HCT116 (cell line): ENCODE measurements around the gene DLG5. TPM values are rescaled to one million over a fixed set of nuclear protein-coding genes. Genes with fewer than 3 reads are reported as not detected.

Source experiments
- ATAC-seq: fragments of 200-7000 bp; cut with Tn5 transposase; 2 replicates; pipeline ENCODE4 v1.9.1; 2020; ENCODE audit warnings: mild to moderate bottlenecking, moderate library complexity
- BruUV-seq: library from RNA; stranded (reverse); fragments of 400-500 nt; replicated peaks from 2 replicates; lab custom pipeline; 2021; lab: Mats Ljungman, UMichigan
- CTCF ChIA-PET: fragments of 300-600 bp; sonication (Branson Sonifier 250); formaldehyde crosslinking; loops from one replicate; lab custom pipeline; 2021; ENCODE audit warnings: antibody characterized with exemption; lab: Charles Lee
- POLR2A ChIA-PET: fragments of 300-600, 350-600 bp; sonication (Branson Sonifier 250); formaldehyde crosslinking; loops from one replicate; lab custom pipeline; 2021; ENCODE audit warnings: antibody characterized with exemption; lab: Charles Lee
- RAD21 ChIA-PET, 2 experiments: fragments of 300-600 bp; sonication (Branson Sonifier 250); formaldehyde crosslinking; loops; one replicate each; lab custom pipeline; 2023; ENCODE audit warnings: low total read pairs in 2 of 2; ENCODE audit not compliant: uncharacterized antibody in 2 of 2, unreplicated experiment in 2 of 2, low non-redundant PET in 1 of 2; lab: Charles Lee
- DNase-seq: peaks from one replicate; pipeline ENCODE4 v3.0.0-alpha.2; 2010; ENCODE audit warnings: low read depth, low spot score
- H2AFZ ChIP-seq: fragments of 200-600 bp; shearing (Covaris generic), sonication (generic); 2 replicates; pipeline ENCODE4 v1.6.1; 2017; ENCODE audit warnings: low read depth, mixed run types, mixed read lengths, antibody characterized with exemption, low read length; ENCODE audit not compliant: poor library complexity, severe bottlenecking
- H3K27ac ChIP-seq: 2 replicates; pipeline ENCODE4 v1.5.1; 2012; ENCODE audit warnings: low read depth, low read length
- H3K27me3 ChIP-seq: fragments of 200-600 bp; sonication (generic); 2 replicates; pipeline ENCODE4 v1.6.1; 2016; ENCODE audit warnings: mixed run types, low read length, mixed read lengths; ENCODE audit not compliant: insufficient read depth
- H3K36me3 ChIP-seq, 2 experiments: fragments of 200-500 bp in 1 of 2; fragments of 200-600 bp in 1 of 2; sonication (Bioruptor generic) in 1 of 2; sonication (generic) in 1 of 2; 2 replicates each; pipeline versions ENCODE4 v1.5.1 to v1.6.1; 2014 to 2016; ENCODE audit warnings: low read length in 2 of 2, inconsistent platforms in 1 of 2, mixed read lengths in 1 of 2, mixed run types in 1 of 2; ENCODE audit not compliant: insufficient read depth in 2 of 2, control insufficient read depth in 1 of 2
- H3K4me1 ChIP-seq, 2 experiments: fragments of 200-600 bp in 1 of 2; sonication (generic) in 1 of 2; 2 replicates each; pipeline versions ENCODE4 v1.5.1 to v1.6.1; 2012 to 2017; ENCODE audit warnings: low read length in 2 of 2, inconsistent platforms in 1 of 2, mild to moderate bottlenecking in 1 of 2, mixed read lengths in 1 of 2, mixed run types in 1 of 2, moderate library complexity in 1 of 2; ENCODE audit not compliant: insufficient read depth in 2 of 2, control insufficient read depth in 1 of 2
- H3K4me2 ChIP-seq: fragments of 200-600 bp; sonication (generic); 2 replicates; pipeline ENCODE4 v1.6.1; 2017; ENCODE audit warnings: mixed run types, low read length, mixed read lengths
- H3K4me3 ChIP-seq, 2 experiments: fragments of 200-600 bp in 1 of 2; sonication (generic) in 1 of 2; replicated peaks in 1 of 2; 2 replicates each; pipeline ENCODE4 v1.5.1; 2011 to 2016; ENCODE audit warnings: low read length in 2 of 2, control low read depth in 1 of 2, low read depth in 1 of 2, mild to moderate bottlenecking in 1 of 2, mixed read lengths in 1 of 2, mixed run types in 1 of 2
- H3K79me2 ChIP-seq: fragments of 200-600 bp; sonication (generic); 2 replicates; pipeline ENCODE4 v1.6.1; 2017; ENCODE audit warnings: mild to moderate bottlenecking, mixed run types, low read length, moderate library complexity, mixed read lengths; ENCODE audit not compliant: insufficient read depth
- H3K9ac ChIP-seq: fragments of 200-600 bp; sonication (generic); 2 replicates; pipeline ENCODE4 v1.6.1; 2016; ENCODE audit warnings: low read length, mixed read lengths
- H3K9me2 ChIP-seq: fragments of 200-600 bp; sonication (generic), shearing (Covaris generic); 2 replicates; pipeline ENCODE4 v1.6.1; 2017; ENCODE audit warnings: mixed run types, mild to moderate bottlenecking, moderate library complexity; ENCODE audit not compliant: insufficient read depth
- H3K9me3 ChIP-seq, 2 experiments: fragments of 200-500 bp in 1 of 2; fragments of 200-600 bp in 1 of 2; sonication (Bioruptor generic) in 1 of 2; sonication (generic) in 1 of 2; 2 replicates each; pipeline ENCODE4 v1.6.1; 2014 to 2017; ENCODE audit warnings: low read length in 2 of 2, mixed read lengths in 2 of 2, inconsistent platforms in 1 of 2, low read depth in 1 of 2, mild to moderate bottlenecking in 1 of 2, mixed run types in 1 of 2, moderate library complexity in 1 of 2; ENCODE audit not compliant: control insufficient read depth in 1 of 2, insufficient read depth in 1 of 2
- H4K20me1 ChIP-seq: fragments of 200-600 bp; sonication (generic), shearing (Covaris generic); 2 replicates; pipeline ENCODE4 v1.6.1; 2017; ENCODE audit warnings: mixed run types, mild to moderate bottlenecking, moderate library complexity; ENCODE audit not compliant: insufficient read depth
- CBX3 ChIP-seq: IDR thresholded peaks from 2 replicates; pipeline ENCODE4 v1.6.1; 2012; ENCODE audit warnings: low read depth
- EGR1 ChIP-seq: IDR thresholded peaks from 2 replicates; pipeline ENCODE4 v1.6.1; 2012; ENCODE audit warnings: low read depth
- EZH2 ChIP-seq: fragments of 200-600 bp; sonication (generic); IDR thresholded peaks from 2 replicates; pipeline ENCODE4 v1.6.1; 2017; ENCODE audit warnings: antibody characterized with exemption, mixed run types
- FOSL1 ChIP-seq: IDR thresholded peaks from 2 replicates; pipeline ENCODE4 v1.6.1; 2012; ENCODE audit warnings: low read depth
- JUND ChIP-seq: IDR thresholded peaks from 2 replicates; pipeline ENCODE4 v1.6.1; 2012
- SIN3A ChIP-seq: IDR thresholded peaks from 2 replicates; pipeline ENCODE4 v1.6.1; 2012; ENCODE audit warnings: low read depth
- SRF ChIP-seq: IDR thresholded peaks from 2 replicates; pipeline ENCODE4 v1.6.1; 2012; ENCODE audit warnings: low read depth
- TCF7L2 ChIP-seq: IDR thresholded peaks from 2 replicates; pipeline ENCODE4 v1.7.0; 2011; ENCODE audit warnings: borderline replicate concordance, inconsistent platforms; ENCODE audit not compliant: insufficient read depth, insufficient read length; ENCODE audit errors: extremely low read depth
- YY1 ChIP-seq: IDR thresholded peaks from 2 replicates; pipeline ENCODE4 v1.6.1; 2011; ENCODE audit warnings: low read length, low read depth, moderate library complexity, mild to moderate bottlenecking; ENCODE audit not compliant: insufficient replicate concordance; ENCODE audit errors: extremely low read depth
- ZFX ChIP-seq: fragments of 450-650 bp; IDR thresholded peaks from 2 replicates; pipeline ENCODE4 v1.6.1; 2017
- ZNF274 ChIP-seq: fragments of 200-500 bp; sonication (Bioruptor generic); IDR thresholded peaks from 2 replicates; pipeline ENCODE4 v1.6.1; 2014; ENCODE audit warnings: mild to moderate bottlenecking, low read depth, low read length, inconsistent platforms
- intact Hi-C: fragments of 100-400 bp; cut with micrococcal nuclease; formaldehyde crosslinking; loops from 2 replicates; pipeline ENCODE4 v1.10.0; 2022
- total RNA-seq: library from RNA; stranded (reverse); gene quantifications from one replicate; pipeline ENCODE4 v1.2.1, GENCODE V29; 2021; ENCODE audit not compliant: unreplicated experiment
- TF ChIP-seq, protein P1 (sequence below), 3 experiments: fragments of 200-600 bp in 1 of 3; sonication (generic) in 1 of 3; IDR thresholded peaks in 2 of 3; conservative IDR thresholded peaks in 1 of 3; 2 replicates each; pipeline ENCODE4 v1.5.1; 2012 to 2017; ENCODE audit warnings: low read depth in 2 of 3, low read length in 2 of 3, antibody characterized with exemption in 1 of 3, borderline replicate concordance in 1 of 3, control low read depth in 1 of 3, mild to moderate bottlenecking in 1 of 3, mixed read lengths in 1 of 3, mixed run types in 1 of 3, moderate library complexity in 1 of 3; ENCODE audit not compliant: insufficient read depth in 1 of 3
- TF ChIP-seq, protein P2 (sequence below): IDR thresholded peaks from 2 replicates; pipeline ENCODE4 v1.6.1; 2012

Gene DLG5
- total RNA-seq, 1 experiment from 2014 or later = 44.8 TPM

DNA sequence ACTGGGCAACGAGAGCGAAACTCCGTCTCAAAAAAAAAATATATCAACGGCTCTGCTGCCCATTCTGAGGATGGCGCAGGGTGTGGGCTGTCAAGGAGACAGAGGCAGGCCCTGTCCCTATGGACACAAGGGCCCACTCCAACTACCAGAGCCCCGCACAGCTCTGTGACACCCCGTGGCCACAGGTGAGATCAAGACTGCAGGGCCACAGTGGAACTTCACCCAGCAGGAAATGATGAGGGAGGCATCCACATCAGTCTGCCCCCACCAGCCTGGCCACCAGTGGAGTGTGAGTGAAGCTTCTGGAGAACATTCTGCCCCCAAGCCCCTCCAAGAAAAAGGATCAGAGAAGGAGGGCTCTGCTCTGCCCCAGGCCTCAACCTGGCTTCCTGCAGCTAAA, 136.7 kb downstream of the DLG5 start:
- H3K27ac ChIP-seq = no peak overlapping the region
- H3K4me3 ChIP-seq = no peak overlapping the region
- no peak for DNase-seq
- no peak overlapping the region for H3K9ac ChIP-seq
- peaks cover 0 to 3% of the 10 kb centered on the region in 2 experiments; a peak in 2 of 4 replicates for H3K36me3 ChIP-seq
- no peaks in the 10 kb centered on the region for H4K20me1 ChIP-seq
- no peaks in the 10 kb centered on the region for H3K9me3 ChIP-seq
- no peaks in the 10 kb centered on the region for H3K4me1 ChIP-seq
- H3K79me2 ChIP-seq = no peaks in the 10 kb centered on the region
- CTCF ChIA-PET = no interaction called here
- no peaks in the 10 kb centered on the region for H3K9me2 ChIP-seq
- no TSS peak for BruUV-seq
- POLR2A ChIA-PET = no interaction called here
- RAD21 ChIA-PET = no interaction called here
- no peak overlapping the region for H2AFZ ChIP-seq
- TF ChIP-seq YY1 (no peak), ZNF274 (no peak)
- TF ChIP-seq, protein P1, sequence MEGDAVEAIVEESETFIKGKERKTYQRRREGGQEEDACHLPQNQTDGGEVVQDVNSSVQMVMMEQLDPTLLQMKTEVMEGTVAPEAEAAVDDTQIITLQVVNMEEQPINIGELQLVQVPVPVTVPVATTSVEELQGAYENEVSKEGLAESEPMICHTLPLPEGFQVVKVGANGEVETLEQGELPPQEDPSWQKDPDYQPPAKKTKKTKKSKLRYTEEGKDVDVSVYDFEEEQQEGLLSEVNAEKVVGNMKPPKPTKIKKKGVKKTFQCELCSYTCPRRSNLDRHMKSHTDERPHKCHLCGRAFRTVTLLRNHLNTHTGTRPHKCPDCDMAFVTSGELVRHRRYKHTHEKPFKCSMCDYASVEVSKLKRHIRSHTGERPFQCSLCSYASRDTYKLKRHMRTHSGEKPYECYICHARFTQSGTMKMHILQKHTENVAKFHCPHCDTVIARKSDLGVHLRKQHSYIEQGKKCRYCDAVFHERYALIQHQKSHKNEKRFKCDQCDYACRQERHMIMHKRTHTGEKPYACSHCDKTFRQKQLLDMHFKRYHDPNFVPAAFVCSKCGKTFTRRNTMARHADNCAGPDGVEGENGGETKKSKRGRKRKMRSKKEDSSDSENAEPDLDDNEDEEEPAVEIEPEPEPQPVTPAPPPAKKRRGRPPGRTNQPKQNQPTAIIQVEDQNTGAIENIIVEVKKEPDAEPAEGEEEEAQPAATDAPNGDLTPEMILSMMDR (IDR thresholded peaks at IDR 0.05 in 2 of 3, conservative IDR thresholded peaks at IDR 0.05 in 1 of 3; ENCODE audit: borderline replicate concordance in 1 of 3, insufficient read depth in 1 of 3, low read depth in 2 of 3, low read length in 2 of 3) = no peak
- ATAC-seq = no peak
- intact Hi-C loops = no loop called here
- no peaks in the 10 kb centered on the region for H3K27me3 ChIP-seq
- H3K4me2 ChIP-seq = no peak overlapping the region

DNA sequence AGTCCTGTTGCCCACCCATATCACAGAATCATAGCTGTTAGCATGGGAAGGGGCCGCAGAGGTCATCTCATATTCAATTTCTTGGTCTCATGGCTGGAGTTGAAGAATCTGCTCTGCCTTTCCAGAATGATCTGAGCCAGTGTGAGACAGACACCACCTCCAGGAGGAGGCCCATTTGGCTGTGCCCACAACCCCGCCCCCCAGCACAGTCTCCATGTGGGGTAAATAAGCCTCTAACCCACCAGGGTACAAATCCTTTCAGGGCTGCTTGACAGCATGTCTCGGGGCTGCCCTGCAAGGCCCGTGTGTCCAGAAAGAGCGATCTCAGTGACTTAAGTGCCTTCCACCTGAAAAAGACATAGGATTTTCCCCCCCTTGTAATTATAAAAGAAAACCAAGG, 137.5 kb downstream of the DLG5 start:
- no peaks in the 10 kb centered on the region for H3K79me2 ChIP-seq
- DNase-seq (no peak), ATAC-seq (no peak)
- no peaks in the 10 kb centered on the region for H3K9me2 ChIP-seq
- no peak overlapping the region for H3K9ac ChIP-seq
- ChIA-PET RAD21 (no interaction called here), CTCF (no interaction called here), POLR2A (no interaction called here)
- no peaks in the 10 kb centered on the region for H3K9me3 ChIP-seq
- intact Hi-C loops = no loop called here
- peaks cover 0 to 3% of the 10 kb centered on the region in 2 experiments; a peak in 2 of 4 replicates for H3K36me3 ChIP-seq
- no peak for TF ChIP-seq ZNF274
- no peak for TF ChIP-seq SIN3A
- TF ChIP-seq FOSL1 = no peak
- no peak for TF ChIP-seq ZFX
- TF ChIP-seq JUND = no peak
- TF ChIP-seq EZH2 = no peak
- no peak for TF ChIP-seq EGR1
- TF ChIP-seq, protein P2, sequence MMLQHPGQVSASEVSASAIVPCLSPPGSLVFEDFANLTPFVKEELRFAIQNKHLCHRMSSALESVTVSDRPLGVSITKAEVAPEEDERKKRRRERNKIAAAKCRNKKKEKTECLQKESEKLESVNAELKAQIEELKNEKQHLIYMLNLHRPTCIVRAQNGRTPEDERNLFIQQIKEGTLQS = no peak
- TF ChIP-seq YY1 = no peak
- TF ChIP-seq SRF = no peak
- TF ChIP-seq CBX3 = no peak
- no peak for TF ChIP-seq TCF7L2
- H3K4me3 ChIP-seq = no peak overlapping the region
- no peak overlapping the region for H3K27ac ChIP-seq
- no peaks in the 10 kb centered on the region for H3K4me1 ChIP-seq
- no peak overlapping the region for H3K4me2 ChIP-seq
- no peak overlapping the region for H2AFZ ChIP-seq
- no peaks in the 10 kb centered on the region for H3K27me3 ChIP-seq
- BruUV-seq = no TSS peak
- no peaks in the 10 kb centered on the region for H4K20me1 ChIP-seq
